Mammary epithelial cell (primary cell): Measurements from ENCODE around the gene ZACN.

Experiments
- CTCF ChIP-seq, 2 donors: IDR thresholded peaks in 1 of 2; conservative IDR thresholded peaks in 1 of 2; 2 replicates each; pipeline ENCODE4 v1.5.1; 2011 to 2012; ENCODE audit warnings: inconsistent platforms in 2 of 2, low read length in 2 of 2, mild to moderate bottlenecking in 2 of 2, control low read depth in 1 of 2, low read depth in 1 of 2; ENCODE audit not compliant: insufficient read depth in 1 of 2; ENCODE audit errors: extremely low read depth in 1 of 2
- EZH2 ChIP-seq: IDR thresholded peaks from 2 replicates; pipeline ENCODE4 v1.6.1; 2012; ENCODE audit warnings: low read length, inconsistent platforms, borderline replicate concordance

GRCh38 chr17:76086384-76086783 lies 7.4 kb downstream of the ZACN start:
- TF ChIP-seq CTCF (conservative IDR thresholded peaks at IDR 0.05 in 1 of 2, IDR thresholded peaks at IDR 0.05 in 1 of 2; ENCODE audit: extremely low read depth in 1 of 2, insufficient read depth in 1 of 2, low read depth in 1 of 2, low read length in 2 of 2) (no peak), EZH2 (no peak)
